DMS 273 (cell line): ENCODE data around the gene TMIGD2.
A peak's percentile ranks its signal among the peaks of the same experiment; 100 is the strongest.
"Not testable (repeated sequence)": the region's sequence is repeated elsewhere in the genome, so short reads cannot be mapped to it uniquely, and the experiment has no call there.

ENCODE experiments used
- DNase-seq: peaks from one replicate; lab custom pipeline; 2025; ENCODE audit not compliant: unreplicated experiment; lab: John Stamatoyannopoulos, UW

Gene TMIGD2

GRCh38 chr19:4267901-4268815, 34.0 kb downstream of the TMIGD2 start:
- DNase-seq: no peak

GRCh38 chr19:4267101-4267900, 34.9 kb downstream of the TMIGD2 start:
- peak; percentile 84 for DNase-seq

GRCh38 chr19:4266253-4267000, 35.8 kb downstream of the TMIGD2 start:
- DNase-seq: no peak

DNA sequence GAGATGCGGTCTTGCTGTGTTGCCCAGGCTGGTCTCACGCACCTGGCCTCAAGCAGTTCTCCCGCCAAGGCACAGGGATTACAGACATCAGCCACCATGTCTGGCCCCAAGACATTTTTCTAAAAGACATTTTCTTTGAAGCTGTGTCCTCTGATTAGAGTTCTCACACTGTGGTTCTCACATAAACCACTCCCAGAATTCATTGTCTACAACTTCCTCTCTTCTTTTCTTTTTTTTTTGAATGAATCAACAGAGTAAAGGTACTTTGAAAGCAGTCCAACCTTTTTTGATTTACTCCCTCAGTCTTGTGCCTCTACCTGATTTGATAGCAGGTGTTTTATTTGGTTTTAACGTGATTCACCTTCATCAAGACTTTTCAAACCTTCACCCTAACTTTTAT, 37.4 kb downstream of the TMIGD2 start:
- DNase-seq: no peak

DNA sequence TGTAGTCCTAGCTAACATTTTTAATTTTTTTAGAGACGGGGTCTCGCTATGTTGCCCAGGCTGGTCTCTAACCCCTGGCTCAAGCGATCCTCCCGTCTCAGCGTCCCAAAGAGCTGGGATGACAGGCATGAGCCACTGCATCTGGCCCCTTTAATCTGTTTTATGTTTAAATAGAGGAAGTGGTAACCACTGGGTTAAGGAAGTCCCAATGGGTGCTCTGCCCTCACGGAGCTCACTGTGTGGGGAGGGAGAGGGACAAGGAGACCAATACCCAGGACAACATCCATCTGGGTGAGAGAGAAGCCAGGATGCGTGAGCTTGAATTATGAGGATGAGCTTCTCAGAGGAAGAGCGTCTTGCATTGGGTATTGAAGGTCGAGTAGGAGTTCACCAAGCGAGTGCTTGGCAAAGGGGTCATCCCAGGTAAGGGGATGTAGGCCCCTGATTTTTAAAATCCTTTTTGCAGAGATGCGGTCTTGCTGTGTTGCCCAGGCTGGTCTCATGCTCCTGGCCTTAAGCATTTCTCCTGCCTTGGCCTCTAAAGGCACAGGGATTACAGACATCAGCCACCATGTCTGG, 41.5 kb downstream of the TMIGD2 start:
- no peak for DNase-seq

DNA sequence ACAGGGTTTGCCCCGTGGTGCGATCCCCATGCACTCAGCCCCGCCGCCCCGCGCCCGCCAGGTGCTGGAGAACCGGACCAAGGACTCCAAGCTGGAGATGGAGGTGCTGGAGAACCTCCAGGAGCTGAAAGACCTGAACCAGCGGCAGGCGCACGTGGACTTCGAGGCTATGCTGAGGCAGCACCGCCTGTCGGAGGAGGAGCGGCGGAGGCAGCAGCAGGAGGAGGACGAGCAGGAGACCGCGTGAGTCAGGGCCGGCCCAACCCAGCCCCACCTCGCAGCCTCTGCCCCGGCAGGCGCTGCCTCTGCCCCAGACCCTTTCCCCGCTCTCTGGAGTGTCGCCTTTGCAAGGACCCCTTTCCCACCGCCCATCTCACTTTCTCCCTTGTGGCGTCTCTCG, 44.0 kb downstream of the TMIGD2 start:
- DNase-seq: no peak

- DNase-seq: no peak
Measured at GRCh38 chr19:4257025-4257424, 45.2 kb downstream of the TMIGD2 start.

DNA sequence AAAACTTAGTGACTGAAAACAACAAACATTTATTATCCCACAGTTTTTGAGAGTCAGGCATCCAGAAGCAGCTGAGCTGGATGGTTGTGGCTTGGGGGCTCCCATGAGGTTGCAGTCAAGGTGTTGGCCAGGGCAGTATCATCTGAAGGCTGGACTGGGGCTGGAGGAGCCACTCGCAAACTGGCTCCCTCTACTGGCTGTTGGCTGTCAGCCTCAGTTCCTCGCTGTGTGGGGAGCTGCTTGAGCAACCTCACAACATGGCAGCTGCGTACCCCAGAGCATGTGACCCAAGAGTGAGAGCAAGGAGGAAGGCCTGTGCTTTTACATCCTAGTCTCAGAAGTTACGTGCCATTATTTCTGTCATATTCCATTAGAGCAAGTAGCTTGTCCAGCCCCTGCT, 45.6 kb downstream of the TMIGD2 start:
- no peak for DNase-seq

DNA sequence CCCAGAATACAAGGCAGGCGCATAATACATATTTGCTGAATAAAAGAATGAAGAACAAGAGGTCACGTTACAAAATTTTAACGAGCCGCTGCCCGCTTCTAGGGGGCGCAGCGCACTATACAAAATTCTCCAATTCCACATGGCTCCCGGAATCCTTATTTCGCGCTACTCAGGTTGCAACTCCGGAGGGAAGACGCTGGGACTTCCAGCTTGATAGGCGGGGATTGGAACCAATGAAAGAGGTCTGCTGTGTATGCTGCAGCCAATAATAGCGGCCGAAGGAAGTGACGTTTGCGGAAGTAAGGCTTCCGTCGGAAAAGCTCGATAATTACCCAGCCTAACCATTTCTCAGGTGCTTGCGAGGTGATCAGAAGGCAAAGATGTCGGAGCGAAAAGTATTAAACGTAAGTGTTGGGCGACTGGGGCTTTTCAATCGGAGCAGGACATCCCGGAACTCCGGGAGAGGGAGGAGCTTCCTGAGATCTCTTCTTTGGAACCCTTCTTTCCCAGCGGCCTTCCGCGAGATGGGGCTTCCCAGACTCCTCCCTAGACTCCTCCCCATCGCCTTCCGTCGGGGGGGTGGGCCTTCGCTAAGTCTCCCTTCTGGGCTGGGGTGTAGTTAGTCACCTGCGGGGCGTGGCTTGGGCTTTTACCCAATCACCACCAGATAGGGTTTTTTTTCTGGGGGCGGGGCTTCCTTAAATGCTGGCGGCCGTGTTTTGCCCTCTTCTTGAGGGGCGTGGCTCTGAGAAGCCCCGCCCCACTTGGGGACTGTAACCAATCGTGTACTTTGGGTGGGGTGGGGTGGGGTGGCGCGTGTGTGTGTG, 55.2 kb downstream of the TMIGD2 start, which contains the start of gene YJU2:
Gene YJU2 (plus strand): TSS at position 314 of the 827 bp plus-strand sequence. CDS start 67 bp downstream, at position 381.
- DNase-seq: peak; percentile 100

GRCh38 chr19:4245938-4246337, 56.3 kb downstream of the TMIGD2 start:
- DNase-seq: not testable (repeated sequence)
